AG04450 (cell line): ENCODE data around the gene ABCA2. TPM values are rescaled to one million over a fixed set of nuclear protein-coding genes. Genes with fewer than 3 reads are reported as not detected.

Source experiments
- CTCF ChIA-PET: fragments of 300-600, 350-600 bp; formaldehyde crosslinking; extraction: SDS; loops from one replicate; lab custom pipeline; 2022; ENCODE audit warnings: antibody characterized with exemption, inconsistent platforms; lab: Charles Lee
- POLR2A ChIA-PET: fragments of 350-600 bp; formaldehyde crosslinking; extraction: SDS; loops from one replicate; lab custom pipeline; 2021; ENCODE audit warnings: antibody characterized with exemption, inconsistent platforms; lab: Yijun Ruan, JAX
- DNase-seq: peaks from one replicate; pipeline ENCODE4 v3.0.0-alpha.2; 2011; ENCODE audit warnings: low read depth, low spot score
- H3K27ac ChIP-seq: one replicate; pipeline ENCODE4 v1.5.1; 2012; ENCODE audit warnings: low read depth, low read length, control low read depth
- H3K27me3 ChIP-seq: one replicate; pipeline ENCODE4 v1.6.0; 2012; ENCODE audit warnings: low read length; ENCODE audit not compliant: control insufficient read depth, insufficient read depth
- H3K4me3 ChIP-seq: 2 replicates; pipeline ENCODE4 v1.5.1; 2011; ENCODE audit warnings: mild to moderate bottlenecking, low read depth, low read length, control low read depth
- H3K9me3 ChIP-seq: 2 replicates; pipeline ENCODE4 v1.5.1; 2012; ENCODE audit warnings: low read length; ENCODE audit not compliant: control insufficient read depth, insufficient read depth
- CTCF ChIP-seq: IDR thresholded peaks from 2 replicates; pipeline ENCODE4 v1.5.1; 2011; ENCODE audit warnings: low read depth, low read length, control low read depth, inconsistent platforms
- polyA plus RNA-seq: library from polyadenylated mRNA; depleted of rRNA; stranded (reverse); fragments of >200 nt; gene quantifications from 2 replicates; pipeline ENCODE4 v1.2.3, GENCODE V29; 2011

Gene ABCA2
- polyA plus RNA-seq, 1 experiment = 4.7 TPM

- H3K9me3 ChIP-seq = no peaks in the 10 kb centered on the region; the same call in 1 of the 2 replicates
- DNase-seq = no peak
- ChIA-PET CTCF (no interaction called here), POLR2A (no interaction called here)
- H3K4me3 ChIP-seq = no peak overlapping the region
- peaks cover 37% of the 10 kb centered on the region for H3K27me3 ChIP-seq
- H3K27ac ChIP-seq = no peak overlapping the region
- TF ChIP-seq CTCF = no peak
These were observed 47.2 kb downstream of the ABCA2 start for GRCh38 chr9:136980669-136981478.

DNA sequence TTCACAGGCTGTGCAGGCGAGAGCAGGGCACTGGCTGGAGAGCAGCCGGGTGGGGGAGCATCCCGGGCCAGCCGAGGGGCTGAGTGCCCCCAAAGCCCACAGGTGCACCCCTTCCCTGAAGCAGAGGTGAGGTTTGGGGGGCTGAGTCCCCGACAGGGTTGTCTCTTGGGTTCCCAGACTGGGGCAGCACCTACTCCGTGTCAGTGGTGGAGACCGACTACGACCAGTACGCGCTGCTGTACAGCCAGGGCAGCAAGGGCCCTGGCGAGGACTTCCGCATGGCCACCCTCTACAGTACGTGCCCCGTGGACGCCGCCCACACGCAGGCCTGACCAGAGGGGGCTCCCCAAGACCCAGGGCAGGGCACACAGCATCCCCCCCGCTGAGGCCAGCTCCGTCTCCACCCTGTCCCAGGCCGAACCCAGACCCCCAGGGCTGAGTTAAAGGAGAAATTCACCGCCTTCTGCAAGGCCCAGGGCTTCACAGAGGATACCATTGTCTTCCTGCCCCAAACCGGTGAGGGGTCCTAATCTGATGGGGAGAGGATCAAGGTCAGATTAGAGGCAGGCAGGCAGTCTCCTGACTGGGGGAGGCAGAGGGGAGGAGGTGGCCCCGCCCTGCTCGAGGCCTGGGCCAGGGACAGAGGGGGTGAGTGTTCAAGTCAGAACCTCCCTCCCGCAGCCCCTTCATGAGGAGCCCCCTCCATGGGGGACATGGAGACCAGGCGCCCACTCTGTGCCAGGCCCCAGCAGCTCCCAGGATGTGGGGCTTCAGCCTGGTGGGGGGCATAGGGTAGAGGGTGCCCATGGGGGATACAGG lies 48.1 kb downstream of the ABCA2 start:
- ChIA-PET CTCF (no interaction called here), POLR2A (no interaction called here)
- H3K9me3 ChIP-seq = no peaks in the 10 kb centered on the region; the same call in 1 of the 2 replicates
- TF ChIP-seq CTCF = no peak
- no peak overlapping the region for H3K27ac ChIP-seq
- no peak for DNase-seq
- H3K4me3 ChIP-seq = no peak overlapping the region
- H3K27me3 ChIP-seq = peaks cover 28% of the 10 kb centered on the region

DNA sequence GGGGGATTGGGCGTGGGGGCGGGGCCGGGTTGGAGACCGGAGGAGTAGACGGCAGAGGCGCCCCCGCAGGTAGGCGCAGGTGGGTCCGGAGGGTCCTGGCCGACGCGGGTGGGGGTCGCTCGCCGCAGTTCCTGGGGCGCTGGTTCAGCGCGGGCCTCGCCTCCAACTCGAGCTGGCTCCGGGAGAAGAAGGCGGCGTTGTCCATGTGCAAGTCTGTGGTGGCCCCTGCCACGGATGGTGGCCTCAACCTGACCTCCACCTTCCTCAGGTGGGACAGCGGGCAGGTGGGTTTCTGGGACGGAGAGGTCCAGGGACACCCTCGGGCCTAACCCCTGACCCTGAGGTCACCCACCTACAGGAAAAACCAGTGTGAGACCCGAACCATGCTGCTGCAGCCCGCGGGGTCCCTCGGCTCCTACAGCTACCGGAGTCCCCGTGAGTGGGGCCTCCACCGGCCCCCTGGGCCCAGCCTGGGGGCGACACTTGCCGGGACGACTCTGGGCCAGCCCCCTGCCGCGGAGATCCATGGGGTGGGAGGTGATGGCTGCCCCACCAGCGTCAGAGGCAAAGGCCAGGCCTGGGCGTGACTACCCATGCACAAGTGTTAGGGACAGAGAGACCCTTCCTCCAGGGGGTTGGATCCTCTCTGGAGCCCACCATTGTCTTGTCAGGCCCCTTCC lies 49.0 kb downstream of the ABCA2 start:
- TF ChIP-seq CTCF = no peak
- Histone ChIP-seq H3K9me3 (no peaks in the 10 kb centered on the region; the same call in 1 of the 2 replicates), H3K27ac (no peak overlapping the region), H3K4me3 (no peak overlapping the region), H3K27me3 (peaks cover 21% of the 10 kb centered on the region)
- CTCF ChIA-PET = interaction anchor here (0.7 kb wide), 1 partner anchor 137 kb away, joined by 3 read pairs; the partner anchor contains the start of gene AJM1
- DNase-seq = no peak
- POLR2A ChIA-PET = interaction anchor here (0.6 to 1.0 kb wide), 2 partner anchors 37 to 251 kb away, joined by 3 read pairs; no protein-coding TSS in a partner anchor

DNA sequence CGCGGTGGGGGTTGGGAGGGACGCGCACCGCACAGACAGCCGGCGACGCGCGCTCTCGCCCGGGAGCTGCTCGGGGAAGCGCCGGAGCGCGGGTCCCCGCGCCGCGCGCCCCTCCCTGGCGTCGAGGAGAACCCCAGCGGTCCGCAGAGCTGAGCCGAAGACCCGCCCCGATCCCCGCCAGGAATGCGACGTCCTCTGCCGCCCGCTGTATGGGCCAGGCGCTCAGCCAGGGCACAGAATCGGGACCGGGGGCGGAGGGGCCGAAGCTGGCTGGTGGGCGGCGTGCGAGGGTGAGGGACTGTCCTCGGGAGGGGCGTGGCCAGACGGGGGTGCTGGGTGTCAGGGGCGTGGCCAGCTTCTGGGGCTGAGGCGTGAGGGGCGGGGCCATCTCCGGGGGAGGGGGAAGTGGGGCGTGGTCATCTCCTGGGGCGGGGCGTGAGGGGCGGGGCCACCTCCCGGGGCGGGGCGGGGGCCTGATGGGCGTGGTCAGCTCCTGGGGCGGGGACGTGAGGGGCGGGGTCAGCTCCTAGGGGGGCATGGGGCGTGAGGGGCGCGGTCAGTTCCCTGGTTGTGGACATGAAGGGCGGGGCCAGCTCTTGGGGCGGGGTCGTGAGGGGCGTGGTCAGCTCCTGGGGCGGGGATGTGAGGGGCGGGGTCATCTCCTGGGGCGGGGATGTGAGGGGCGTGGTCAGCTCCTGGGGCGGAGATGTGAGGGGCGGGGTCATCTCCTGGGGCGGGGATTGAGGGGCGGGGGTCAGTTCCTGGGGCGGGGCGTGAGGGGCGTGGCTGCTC lies 49.8 kb downstream of the ABCA2 start:
- no peak for TF ChIP-seq CTCF
- ChIA-PET POLR2A (interaction anchor here (0.6 to 1.0 kb wide), 3 partner anchors 15 to 250 kb away, joined by 3 read pairs; no protein-coding TSS in a partner anchor), CTCF (interaction anchor here (0.6 to 0.9 kb wide), 3 partner anchors 30 to 217 kb away, joined by 3 to 4 read pairs (median 3); partner anchors contain the start of gene AJM1)
- Histone ChIP-seq H3K27ac (no peak overlapping the region), H3K27me3 (peaks cover 14% of the 10 kb centered on the region), H3K4me3 (peak overlapping the region; percentile 62), H3K9me3 (no peaks in the 10 kb centered on the region; the same call in 1 of the 2 replicates)
- no peak for DNase-seq
